NCI-H82 (cell line): ENCODE measurements around the gene SLCO3A1.
"Not testable (repeated sequence)": the region's sequence is repeated elsewhere in the genome, so short reads cannot be mapped to it uniquely, and the experiment has no call there.

Experiments
- DNase-seq: peaks from one replicate; lab custom pipeline; 2025; lab: John Stamatoyannopoulos, UW

SLCO3A1 gene

DNA sequence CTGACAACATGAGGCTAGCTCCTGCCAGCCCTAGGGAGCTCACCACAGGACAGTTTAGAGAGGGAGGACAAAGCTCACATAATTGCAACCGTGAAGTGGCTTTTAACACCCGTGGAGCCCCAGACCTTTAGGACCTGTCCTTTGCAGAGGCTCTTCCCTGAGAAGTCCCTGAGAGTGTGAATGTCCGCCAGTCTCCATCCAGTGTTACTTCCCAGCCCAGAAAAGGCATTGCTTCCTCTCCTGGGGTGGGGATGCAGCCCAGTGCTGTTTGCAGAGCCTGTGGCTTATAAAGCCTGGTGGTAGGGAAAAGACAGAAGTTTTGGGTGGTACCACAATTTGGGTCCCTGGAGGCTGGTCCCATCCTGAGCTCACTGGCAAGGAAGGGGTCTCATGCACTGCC lies 182.0 kb downstream of the SLCO3A1 start:
- no peak for DNase-seq

DNA sequence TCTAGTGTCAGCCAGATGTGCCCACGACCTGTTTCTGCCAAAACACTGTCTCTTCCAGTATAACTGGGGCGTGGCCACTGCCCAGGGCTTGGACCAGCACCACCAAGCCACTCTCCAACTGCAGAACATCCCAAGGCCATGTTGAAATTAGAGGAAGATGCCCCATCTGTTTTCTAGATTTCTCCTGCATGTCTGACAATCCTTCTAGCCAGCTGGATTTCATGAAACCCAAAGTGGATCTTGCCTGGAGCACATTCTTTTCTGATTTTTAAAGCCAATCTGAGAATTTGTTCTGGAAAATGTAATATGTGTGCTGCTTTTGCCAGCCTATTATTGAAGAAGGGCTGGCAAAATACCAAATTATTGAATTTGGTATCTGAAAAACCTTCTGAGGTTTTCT lies 182.5 kb downstream of the SLCO3A1 start:
- no peak for DNase-seq

DNA sequence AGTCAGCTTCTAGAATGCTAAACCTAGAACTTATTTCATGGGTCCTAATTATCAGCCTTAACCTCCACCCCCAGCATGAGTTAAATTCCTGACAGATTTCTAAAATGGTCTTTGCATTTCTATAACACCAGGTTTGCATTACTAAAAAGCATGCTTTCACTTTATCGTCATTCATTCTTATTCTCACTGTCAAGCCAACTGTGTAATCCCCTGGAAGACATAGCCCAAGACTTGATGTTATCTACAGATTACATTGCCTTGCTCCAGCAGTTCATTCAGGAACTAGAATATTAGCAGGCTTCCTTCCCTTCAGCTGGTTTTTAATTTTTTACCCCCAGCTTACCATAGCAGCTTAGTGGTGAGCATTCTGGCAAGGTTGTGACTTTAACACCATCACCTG lies 184.0 kb downstream of the SLCO3A1 start:
- DNase-seq: no peak

DNA sequence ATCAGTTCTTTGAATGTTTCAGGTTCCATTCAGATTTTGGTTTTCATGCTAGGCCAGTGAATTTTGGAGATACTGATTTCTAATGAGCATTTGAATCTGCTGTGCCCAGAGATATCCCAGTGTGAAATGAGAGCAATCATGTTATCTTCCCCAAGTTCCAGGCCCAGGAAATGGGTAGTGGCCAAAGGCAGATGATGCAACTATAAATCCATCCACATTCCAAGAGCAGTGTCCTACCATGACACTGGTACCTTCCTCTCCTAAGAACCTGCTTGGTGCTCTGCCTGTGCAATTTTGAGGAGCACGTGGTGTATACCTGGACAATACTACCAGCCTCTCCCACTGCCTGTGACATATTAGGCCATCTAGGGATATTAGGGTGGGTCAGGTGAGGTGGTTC lies 186.8 kb downstream of the SLCO3A1 start:
- DNase-seq: no peak

DNA sequence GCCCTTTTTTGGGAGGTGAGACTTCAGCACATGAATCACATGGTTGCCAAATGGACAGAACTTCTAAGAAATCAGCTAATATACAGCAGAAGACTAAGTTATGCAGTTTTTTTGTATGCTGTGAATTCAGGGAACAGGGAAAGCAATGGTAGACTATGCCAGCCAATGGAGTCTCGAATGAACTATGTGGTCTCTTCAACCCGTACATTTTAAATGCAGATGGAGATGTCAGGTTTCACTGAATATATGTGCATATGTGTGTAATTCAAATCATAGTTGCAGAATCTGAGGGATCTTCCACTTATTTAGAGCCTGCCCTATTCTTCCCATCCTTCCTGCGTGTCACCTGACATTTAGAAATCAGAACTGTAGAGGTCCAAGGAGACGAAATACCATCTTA lies 187.9 kb downstream of the SLCO3A1 start:
- no peak for DNase-seq

DNA sequence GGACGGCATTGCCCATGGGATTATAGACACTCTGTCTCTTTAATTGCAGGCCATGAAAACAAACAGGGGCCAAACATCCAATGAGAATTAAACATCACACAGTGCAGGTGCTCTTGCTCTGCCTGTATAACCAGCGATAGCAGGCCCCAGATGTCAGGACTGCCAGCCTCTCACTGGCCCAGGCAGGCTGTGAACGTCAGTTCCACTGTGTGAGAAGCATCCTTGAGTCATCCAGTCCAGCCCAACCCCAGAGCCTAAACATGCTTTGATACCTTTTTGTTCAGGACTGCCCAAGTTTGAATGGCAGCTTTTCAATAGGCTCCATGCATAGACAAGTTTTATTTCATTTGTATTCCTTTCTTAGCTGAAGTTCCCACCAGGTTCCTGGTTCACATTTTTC lies 189.8 kb downstream of the SLCO3A1 start:
- no peak for DNase-seq

DNA sequence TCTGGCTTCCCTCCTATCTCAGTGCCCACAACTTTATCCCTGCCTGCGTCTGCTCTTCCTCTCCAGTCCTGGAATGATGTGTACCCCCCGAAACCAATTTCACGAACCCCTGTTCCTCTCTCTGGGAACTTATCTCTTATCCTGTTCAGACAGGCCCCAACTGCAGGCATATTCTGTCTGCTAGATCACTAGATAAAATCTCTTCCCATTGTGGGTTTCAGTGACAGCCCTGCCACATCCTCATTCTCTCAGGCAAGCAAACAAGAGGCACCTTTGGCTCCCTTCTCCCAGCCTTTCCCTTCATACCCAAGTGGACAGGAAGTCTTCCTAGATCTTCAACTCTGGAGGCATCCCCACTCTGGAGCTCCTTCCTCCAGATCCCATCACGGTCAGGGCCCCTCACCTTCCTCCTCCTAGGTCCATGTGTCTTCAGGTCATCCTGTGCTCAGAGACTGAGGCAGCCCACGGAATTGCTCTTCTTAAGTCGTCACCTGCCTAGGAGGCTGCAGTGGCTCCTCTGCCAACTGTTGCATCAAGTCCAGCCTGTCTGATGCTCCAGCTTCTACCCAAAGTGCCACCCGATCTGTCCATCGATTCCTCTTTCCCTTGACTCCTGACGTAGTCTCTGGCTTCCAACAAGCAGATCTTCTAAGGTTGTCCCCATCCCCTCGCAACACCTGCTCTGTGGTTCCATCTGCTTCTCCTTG lies 190.8 kb downstream of the SLCO3A1 start:
- DNase-seq: no peak

DNA sequence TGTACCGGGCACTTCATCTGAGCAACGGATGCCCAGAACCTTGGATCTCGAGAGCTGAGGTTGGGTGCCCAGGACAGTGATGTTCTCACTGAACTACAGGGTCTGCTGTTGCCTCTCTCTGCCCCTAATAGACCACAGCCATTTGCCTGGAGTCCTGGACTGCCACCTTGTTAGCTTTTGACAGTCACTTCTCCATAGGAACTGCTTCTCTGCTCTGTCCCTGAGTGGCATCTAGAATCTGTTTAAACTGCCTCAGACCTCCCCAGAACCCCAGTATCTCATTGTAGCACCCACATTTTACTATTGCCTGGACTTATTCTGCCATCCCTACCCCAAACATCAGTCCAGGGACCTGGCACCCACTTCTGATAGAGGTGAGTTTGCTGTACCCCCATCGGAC lies 194.4 kb downstream of the SLCO3A1 start:
- DNase-seq: no peak

DNA sequence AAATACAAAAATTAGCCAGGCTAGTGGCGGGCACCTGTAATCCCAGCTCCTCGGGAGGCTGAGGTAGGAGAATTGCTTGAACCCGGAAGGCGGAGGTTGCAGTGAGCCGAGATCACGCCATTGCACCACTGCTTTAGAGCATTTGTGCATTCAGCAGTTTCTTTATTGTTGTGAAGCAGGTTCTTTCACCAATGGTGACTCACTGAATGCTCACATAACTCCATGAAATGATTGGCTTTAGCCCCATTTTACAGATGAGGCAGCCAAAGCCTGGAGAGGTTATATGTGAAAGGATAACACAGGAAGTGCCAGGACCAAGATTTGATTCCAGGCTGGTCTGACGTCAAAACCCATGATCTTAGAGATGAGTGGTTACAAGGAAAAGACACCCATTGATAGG lies 195.2 kb downstream of the SLCO3A1 start:
- DNase-seq: no peak

DNA sequence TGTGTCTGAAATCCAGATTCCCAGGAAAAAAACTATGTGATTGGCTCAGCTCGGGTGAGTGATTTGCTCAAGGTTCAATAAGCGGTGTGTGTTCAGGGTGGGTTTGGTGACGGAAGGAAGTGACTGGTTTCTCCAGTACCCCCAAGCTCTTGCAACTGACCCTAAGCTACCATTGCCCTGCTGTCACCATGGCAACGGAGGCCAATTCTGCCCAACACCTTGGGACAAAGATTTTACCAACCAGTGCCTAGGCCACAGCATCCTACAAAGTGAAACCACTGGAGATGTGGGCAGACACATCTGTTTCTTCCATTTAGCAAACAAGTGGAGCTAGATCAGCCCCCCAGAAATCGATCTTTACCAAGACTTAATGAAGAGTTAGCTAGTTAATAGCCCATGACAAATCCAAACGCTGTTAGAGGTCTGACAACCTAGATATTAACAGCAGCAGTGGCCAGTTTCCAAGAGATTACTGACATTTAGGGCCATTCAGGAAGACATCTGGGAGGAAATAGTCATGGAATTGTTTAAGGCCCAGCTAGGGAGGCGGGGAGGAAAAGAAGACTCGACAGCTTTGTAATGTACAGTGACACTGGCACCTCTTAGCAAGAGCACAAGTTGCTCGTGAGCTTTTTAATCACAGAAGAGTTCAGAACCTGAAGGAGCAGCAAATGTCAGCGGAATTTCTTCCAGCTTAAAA lies 195.9 kb downstream of the SLCO3A1 start:
- DNase-seq: no peak

DNA sequence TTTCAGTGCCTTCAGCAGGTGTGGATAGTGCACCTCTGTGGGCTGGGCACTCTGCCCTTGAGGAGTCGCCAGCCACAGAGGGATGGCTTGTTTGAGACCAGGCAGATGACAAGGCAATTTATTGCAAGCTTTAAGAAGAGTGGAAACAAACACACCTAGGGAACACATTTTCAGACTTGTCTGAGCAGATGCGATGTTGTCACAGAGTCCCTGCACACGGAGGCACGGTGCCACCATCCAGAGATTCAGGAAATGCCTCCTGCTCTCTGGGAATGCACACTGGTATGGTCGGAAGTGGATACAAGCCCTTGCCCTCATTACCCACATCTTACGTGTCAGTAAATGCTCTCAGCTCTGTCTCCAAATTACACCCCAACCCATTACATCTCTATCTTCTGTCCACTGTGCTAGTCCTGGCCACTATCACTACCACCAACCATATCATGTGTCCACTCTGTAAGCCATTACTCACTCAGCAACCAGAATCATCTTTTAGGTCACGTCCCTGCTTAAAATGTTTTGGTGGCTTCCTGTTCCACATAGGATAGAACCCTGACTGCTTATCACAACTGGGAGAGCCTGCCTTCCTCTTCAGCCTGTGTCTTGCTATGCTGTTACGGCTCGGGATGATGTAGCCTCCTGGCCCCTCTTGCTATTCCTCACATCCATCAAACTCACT lies 196.9 kb downstream of the SLCO3A1 start:
- DNase-seq: no peak

DNA sequence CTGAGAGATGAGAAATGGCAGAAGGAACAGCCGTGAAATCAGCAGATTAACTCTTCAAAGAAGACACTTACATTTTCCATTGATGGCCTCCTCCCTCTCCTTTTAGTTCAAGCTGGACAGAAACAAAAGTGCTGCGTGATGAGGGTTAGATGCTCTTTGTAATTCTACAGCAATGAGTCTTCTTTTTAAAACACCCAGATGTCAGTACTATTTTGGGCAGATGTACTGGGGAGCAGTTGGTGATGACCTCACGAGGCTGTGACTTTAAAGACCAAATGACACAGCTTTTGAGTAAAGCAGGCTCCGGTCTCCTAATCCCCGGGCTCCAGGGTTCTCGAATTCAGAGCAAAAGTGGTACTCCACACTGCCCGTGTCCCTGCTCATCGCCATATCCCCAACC lies 198.2 kb downstream of the SLCO3A1 start:
- DNase-seq: no peak

DNA sequence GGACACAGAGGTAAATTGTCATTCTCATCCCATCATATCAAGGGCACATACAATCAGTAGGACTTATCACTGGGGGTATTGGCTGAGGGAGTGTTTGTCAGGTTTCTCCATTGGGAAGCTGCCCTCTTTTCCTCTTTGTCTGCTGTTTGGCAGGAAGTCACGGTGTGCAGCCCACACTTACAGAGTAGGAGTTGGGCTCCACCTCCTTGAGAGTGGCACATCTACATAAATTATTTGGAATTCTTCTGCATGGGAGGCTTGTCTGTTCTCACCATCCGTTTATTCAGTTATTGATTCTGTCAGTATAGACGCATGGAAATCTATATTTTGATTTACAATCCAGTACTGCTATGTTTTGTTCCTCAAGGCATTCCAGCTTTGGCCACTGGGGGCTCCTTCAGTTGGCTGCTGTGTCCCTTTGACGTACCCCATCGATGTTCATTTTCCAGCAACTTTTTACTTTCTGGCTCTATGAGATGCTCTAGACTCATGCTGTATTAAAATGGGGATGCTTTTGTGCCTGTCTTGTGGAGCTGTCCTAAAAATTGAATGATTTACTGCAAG lies 200.3 kb downstream of the SLCO3A1 start:
- peak; percentile 15 for DNase-seq

DNA sequence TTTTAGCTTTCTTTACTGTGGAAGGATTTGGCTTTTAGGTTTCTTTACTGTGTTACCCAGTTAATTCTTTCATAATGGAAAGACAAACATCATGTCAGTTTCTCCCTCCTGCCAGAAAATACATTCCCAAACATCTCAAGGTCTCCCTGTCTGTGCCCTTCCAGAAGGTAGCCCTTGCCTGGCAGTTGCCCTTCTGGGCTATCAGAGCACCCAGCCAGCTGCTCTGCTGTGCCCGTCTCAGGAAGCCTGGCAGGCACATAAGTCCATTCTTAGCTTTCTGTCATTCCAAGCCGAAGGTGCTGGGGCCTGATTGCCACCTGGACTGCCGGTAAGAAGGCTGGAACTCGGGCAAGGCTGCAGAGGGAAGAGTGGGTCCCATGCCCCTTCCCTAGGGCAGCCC lies 203.4 kb downstream of the SLCO3A1 start:
- no peak for DNase-seq

DNA sequence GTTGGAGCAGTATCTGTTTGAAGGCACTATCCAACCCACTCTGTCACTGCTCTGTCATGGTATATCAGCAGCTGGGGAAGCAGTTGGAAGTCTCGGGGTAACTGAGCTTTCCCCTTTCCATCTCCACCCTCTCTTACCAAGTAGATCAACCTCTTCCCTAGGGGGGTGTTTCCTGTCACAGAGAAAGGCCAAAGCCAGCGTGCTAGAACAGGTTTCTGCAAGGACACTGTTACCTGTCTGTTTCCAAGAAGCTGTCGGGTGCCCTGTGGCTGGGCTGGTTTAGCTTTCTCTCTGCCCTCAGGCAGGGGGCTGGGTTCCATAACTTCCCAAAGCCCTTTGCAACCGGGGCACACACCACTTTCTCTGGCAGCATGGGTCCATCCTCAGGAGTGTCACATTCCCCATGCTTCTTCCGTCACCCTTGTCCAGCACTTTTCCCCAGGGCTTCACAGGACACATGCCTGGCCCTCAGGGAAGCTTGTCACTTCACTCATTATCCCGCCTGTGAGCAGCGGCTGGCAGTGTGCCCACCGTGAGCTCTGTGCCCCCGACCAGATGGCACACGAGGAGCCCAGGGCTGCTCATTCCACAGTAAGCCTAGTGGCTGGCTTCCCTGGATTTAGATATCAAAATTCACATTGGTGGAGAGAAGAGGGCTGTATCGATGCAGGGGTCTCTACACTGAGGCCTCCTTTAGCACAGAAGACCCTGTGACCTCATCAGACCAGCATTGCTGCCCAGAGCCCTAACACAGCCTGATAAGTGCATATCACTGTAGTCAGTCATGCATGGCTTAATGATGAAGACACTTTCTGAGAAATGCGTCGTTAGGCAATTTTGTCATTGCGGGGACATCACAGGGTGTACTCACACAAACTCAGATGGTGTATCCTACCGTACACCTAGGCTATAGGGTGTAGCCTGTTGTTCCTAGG lies 205.8 kb downstream of the SLCO3A1 start:
- no peak for DNase-seq

DNA sequence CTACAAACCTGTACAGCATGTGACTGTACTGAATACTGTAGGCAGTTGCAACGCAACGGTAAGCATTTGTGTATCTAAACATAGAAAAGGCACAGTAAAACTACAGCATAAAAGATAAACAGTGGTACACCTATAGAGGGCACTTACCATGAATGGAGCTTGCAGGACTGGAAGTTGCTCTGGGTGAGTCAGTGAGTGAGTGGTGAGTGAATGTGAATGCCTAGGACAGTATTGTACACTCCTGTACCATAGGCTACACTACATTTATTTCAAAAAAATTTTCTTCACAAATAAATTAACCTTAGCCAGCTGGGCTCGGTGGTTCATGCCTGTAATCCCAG lies 206.4 kb downstream of the SLCO3A1 start:
- DNase-seq: not testable (repeated sequence)

DNA sequence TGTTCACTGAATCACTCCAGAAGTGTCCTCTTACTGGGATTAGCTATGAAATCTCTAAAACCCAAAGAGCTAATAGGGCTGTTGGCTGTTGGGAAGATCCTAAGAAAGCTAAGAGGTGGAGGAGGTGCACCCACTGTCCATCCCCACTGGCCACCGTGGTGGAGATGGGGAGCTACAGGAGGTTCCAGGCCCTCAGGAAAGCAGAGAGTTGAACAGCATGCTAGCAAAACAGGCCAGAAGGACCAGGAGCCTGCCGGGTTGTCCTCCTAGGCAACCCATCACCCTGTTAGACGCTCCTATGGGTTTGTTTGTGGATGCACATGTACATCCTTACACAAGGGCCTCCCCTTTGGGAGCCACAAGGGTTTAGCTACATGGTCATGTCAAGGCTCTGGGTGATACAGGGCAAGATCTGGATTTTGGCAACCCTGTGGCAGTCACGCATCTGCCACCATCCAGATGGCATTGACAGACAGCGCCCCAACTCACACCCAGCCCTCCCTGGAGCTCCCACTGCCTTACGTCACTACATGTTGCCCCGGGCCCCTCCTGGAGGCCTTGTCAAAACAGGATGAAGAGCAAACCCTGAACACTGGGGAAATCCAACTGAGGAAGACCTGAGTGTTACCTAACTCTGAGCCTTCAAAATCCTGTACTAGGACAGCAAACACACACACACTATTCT lies 208.1 kb downstream of the SLCO3A1 start:
- no peak for DNase-seq

DNA sequence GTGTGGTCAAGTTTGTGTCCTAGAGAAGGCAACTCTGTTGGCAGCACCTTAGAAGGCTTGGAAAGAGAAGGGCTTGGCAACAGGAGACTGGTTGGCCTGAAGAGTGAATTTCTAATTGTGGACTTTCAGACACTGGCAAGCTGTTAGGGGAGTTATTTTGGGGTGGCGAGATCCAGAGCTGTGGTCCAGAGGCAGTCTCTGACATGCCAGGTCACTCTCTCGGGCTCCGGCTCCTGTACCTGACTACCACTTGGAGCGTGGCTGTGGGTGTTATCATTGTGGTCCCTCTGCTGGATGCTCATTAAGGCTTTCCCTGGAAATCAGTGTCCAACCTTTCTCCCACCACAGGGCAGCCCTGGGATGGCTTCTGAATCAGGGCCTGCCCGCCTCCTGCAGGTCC lies 209.0 kb downstream of the SLCO3A1 start:
- no peak for DNase-seq

DNA sequence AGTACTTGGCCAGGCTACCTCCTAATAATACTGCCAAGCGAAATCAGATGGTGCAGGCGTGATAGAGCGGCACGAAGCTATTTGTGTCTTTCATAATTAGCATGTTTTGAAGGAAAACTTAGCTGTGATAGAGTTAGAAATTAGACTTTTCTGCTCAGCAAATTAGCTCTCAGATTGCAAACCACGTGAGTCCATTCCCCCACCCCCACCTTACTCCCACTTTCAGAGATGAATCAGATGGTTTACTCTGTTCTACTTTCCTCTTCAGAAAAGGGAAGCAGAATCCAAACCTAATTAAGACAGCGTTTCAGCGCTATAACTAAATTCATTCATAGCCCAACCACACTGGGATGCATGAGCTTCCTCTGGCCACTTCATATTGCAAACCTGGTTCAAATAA lies 214.6 kb downstream of the SLCO3A1 start:
- no peak for DNase-seq

DNA sequence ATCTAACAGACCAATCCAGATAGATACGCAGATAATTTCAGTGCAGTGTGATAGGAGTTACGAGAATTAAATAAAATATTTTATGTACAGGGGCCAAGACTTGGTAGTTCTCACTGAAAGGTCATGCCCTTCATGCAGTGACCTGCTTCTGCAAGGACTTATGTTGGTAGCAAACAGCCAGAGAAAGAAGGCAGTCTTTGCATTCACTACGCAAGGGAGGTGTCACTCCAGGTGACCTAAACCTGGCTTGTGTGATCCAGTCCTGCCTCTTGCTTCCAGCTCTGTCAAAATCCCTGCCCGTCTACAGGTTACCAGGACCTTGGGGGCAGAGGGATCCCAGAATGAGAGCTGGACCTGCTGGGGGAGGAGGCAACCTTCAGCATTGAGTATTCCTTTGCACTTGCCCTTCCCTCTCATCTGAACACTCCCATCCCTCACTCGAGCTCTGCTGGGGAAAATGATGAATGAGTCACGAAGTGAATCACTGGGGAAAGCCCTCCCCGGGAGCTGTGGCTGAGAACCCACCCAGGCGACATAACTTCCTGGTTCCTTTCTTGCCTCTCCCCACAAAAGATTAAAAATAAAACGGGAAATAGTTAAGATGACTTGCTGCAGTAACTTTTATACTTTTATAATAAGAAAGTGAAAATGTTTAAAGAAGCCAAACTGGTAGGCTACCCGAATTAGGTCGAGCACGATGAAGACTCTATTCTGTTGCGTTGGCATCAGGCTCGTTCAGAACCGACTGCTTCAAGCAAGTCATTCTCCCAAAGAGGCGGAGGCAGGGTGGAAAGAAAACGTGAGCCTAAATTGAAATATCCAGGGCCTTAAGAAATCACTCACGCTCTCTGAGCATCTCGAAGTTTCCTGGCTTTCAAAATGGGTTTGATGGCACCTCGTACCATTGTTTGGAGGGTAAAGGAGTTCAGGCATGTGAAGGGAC lies 216.1 kb downstream of the SLCO3A1 start:
- DNase-seq: no peak
